Colonic mucosa (tissue), 4 donors: ENCODE data around the gene PYCARD. TPM values are rescaled to one million over a fixed set of nuclear protein-coding genes. Genes with fewer than 3 reads are reported as not detected.

Source experiments
- DNase-seq: peaks from one replicate; pipeline ENCODE4 v3.0.0-alpha.2; 2020
- H3K27ac ChIP-seq: fragments of 200-600 bp; one replicate; pipeline ENCODE4 v1.8.0; 2021
- H3K27me3 ChIP-seq: fragments of 200-600 bp; one replicate; pipeline ENCODE4 v1.8.0; 2021
- H3K36me3 ChIP-seq: fragments of 200-600 bp; one replicate; pipeline ENCODE4 v1.8.0; 2021
- H3K4me1 ChIP-seq: fragments of 200-600 bp; one replicate; pipeline ENCODE4 v1.8.0; 2021; ENCODE audit warnings: mild to moderate bottlenecking
- H3K4me3 ChIP-seq: fragments of 200-600 bp; one replicate; pipeline ENCODE4 v1.8.0; 2021
- H3K9ac ChIP-seq, 2 donors: one replicate each; pipeline ENCODE4 v1.7.0; 2013; ENCODE audit warnings: control low read depth in 2 of 2, low read depth in 2 of 2, low read length in 2 of 2
- H3K9me3 ChIP-seq: fragments of 200-600 bp; one replicate; pipeline ENCODE4 v1.8.0; 2021
- CTCF ChIP-seq: fragments of 200-600 bp; IDR thresholded peaks from one replicate; pipeline ENCODE4 v1.8.0; 2022; ENCODE audit warnings: antibody characterized with exemption, mild to moderate bottlenecking
- intact Hi-C: fragments of 100-400 bp; cut with DNase I; formaldehyde crosslinking; loops from one replicate; pipeline ENCODE4 v1.14.1; 2022
- total RNA-seq, 2 donors: library from RNA; stranded (reverse); fragmentation: NEBNext Ultra II Directional in 1 of 2; extraction: Animal tissue kit (Norgen Biotek cat#: 25700) in 1 of 2; gene quantifications; one replicate each; pipeline ENCODE4 v1.2.1, GENCODE V29; 2021
- donor health status: healthy.
- donor health status: DM: no; HTN: no; CAD: no.
- donor health status: DM: no; HTN: no; CAD: no.

Gene PYCARD
- total RNA-seq, 2 donors from 2014 or later: 118 to 119 TPM

- Histone ChIP-seq H3K4me3 (no peak overlapping the region), H3K36me3 (no peaks in the 10 kb centered on the region), H3K27me3 (no peaks in the 10 kb centered on the region), H3K27ac (no peak overlapping the region), H3K9me3 (no peaks in the 10 kb centered on the region), H3K4me1 (no peaks in the 10 kb centered on the region), H3K9ac (no peak overlapping the region)
- intact Hi-C loops: no loop called here
- no peak for TF ChIP-seq CTCF
- no peak for DNase-seq
These were observed 22.6 kb upstream of the PYCARD start for GRCh38 chr16:31225193-31225592.

GRCh38 chr16:31224092-31224955, 21.8 kb upstream of the PYCARD start:
- no peak overlapping the region for H3K4me3 ChIP-seq
- H3K9ac ChIP-seq: no peak overlapping the region
- H3K9me3 ChIP-seq: no peaks in the 10 kb centered on the region
- H3K4me1 ChIP-seq: no peaks in the 10 kb centered on the region
- H3K36me3 ChIP-seq: no peaks in the 10 kb centered on the region
- intact Hi-C loops: no loop called here
- H3K27ac ChIP-seq: no peak overlapping the region
- H3K27me3 ChIP-seq: no peaks in the 10 kb centered on the region
- DNase-seq: no peak
- TF ChIP-seq CTCF: no peak

DNA sequence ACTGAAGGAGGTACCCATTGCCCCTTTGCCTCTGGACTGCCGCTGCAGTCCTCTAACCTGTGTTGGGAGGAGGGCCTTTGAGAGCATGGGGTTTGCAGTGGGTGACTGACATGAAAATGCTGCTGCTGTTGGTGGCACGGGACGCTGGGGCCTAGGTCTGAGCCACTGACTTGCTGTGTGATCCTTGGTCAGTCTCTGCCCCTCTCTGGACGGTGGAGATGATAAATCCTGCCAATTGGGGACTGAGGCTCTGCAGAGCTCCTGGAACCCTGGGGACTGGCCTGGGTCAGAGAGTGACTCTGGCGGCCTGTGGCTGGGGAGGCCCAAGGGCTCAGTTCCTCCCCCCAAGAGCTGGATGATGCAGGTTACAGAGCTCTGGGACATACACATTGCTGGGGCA, 20.5 kb upstream of the PYCARD start:
- no peaks in the 10 kb centered on the region for H3K9me3 ChIP-seq
- no peaks in the 10 kb centered on the region for H3K36me3 ChIP-seq
- DNase-seq: no peak
- no peak overlapping the region for H3K27ac ChIP-seq
- H3K9ac ChIP-seq: no peak overlapping the region
- no peaks in the 10 kb centered on the region for H3K4me1 ChIP-seq
- intact Hi-C loops: no loop called here
- no peaks in the 10 kb centered on the region for H3K27me3 ChIP-seq
- no peak for TF ChIP-seq CTCF
- H3K4me3 ChIP-seq: no peak overlapping the region

DNA sequence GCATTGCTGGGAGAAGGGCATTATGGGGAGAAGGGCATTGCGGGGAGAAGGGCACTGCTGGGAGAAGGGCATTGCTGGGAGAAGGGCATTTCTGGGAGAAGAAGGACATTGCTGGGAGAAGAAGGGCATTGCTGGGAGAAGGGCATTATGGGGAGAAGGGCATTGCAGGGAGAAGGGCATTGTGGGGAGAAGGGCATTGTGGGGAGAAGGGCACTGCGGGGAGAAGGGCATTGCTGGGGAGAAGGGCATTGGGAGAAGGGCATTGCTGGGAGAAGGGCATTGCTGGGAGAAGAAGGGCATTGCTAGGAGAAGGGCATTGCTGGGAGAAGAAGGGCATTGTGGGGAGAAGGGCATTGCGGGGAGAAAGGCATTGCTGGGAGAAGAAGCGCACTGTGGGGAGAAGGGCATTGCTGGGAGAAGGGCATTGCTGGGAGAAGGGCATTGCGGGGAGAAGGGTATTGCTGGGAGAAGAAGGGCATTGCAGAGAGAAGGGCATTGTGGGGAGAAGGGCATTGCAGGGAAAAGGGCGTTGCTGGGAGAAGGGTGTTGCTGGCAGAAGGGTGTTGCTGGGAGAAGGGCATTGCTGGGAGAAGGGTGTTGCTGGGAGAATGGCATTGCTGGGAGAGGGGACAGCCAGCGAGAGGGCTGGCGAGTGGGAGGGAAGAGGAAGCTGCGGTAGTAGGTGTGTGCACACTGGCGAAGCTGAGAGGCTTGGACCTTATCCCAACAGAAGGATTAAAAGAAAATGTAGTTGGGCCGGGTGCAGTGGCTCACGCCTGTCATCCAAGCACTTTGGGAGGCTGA, 19.0 kb upstream of the PYCARD start:
- Histone ChIP-seq H3K9me3 (no peaks in the 10 kb centered on the region), H3K27ac (no peak overlapping the region), H3K9ac (no peak overlapping the region), H3K4me1 (peaks cover 2% of the 10 kb centered on the region), H3K36me3 (no peaks in the 10 kb centered on the region), H3K27me3 (peaks cover 5% of the 10 kb centered on the region), H3K4me3 (no peak overlapping the region)
- no peak for TF ChIP-seq CTCF
- DNase-seq: no peak
- intact Hi-C loops: no loop called here

DNA sequence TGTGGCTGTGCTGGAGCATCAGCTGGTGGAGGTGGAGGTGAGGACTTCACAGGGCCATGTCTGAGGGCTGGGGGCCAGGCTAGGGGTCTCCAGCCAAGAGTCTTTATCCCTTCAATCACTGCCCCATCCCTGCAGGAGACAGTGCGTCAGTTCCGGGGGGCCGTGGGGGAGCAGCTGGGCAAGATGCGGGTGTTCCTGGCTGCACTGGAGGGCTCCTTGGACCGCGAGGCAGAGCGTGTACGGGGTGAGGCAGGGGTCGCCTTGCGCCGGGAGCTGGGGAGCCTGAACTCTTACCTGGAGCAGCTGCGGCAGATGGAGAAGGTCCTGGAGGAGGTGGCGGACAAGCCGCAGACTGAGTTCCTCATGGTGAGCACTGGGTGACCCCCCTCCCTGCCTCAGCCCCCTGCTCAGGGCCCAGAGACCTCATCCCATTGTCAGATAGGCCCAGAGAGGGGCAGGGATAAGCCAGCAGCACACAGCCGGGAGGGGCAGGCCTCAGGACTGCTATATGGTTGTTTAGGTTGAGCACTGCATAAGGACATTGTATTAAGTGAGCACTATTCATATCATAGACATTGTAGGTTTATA, 16.7 kb upstream of the PYCARD start:
- intact Hi-C loops: no loop called here
- no peak overlapping the region for H3K4me3 ChIP-seq
- no peak overlapping the region for H3K27ac ChIP-seq
- H3K9ac ChIP-seq: no peak overlapping the region
- no peaks in the 10 kb centered on the region for H3K9me3 ChIP-seq
- H3K27me3 ChIP-seq: peaks cover 27% of the 10 kb centered on the region
- no peaks in the 10 kb centered on the region for H3K36me3 ChIP-seq
- no peak for DNase-seq
- H3K4me1 ChIP-seq: peaks cover 11% of the 10 kb centered on the region
- TF ChIP-seq CTCF: no peak
